H7 (cell line): ENCODE results near the gene MRPL2. TPM values are rescaled to one million over a fixed set of nuclear protein-coding genes. Genes with fewer than 3 reads are reported as not detected.

Experiments
- DNase-seq: peaks from one replicate; pipeline ENCODE4 v3.0.0; 2012
- H3K27me3 ChIP-seq: 2 replicates; pipeline ENCODE4 v1.6.0; 2011; ENCODE audit warnings: mild to moderate bottlenecking, low read length; ENCODE audit not compliant: control insufficient read depth, insufficient read depth
- H3K36me3 ChIP-seq: replicated peaks from 2 replicates; pipeline ENCODE4 v1.5.1; 2011; ENCODE audit warnings: low read length; ENCODE audit not compliant: control insufficient read depth, insufficient read depth
- H3K4me3 ChIP-seq: 2 replicates; pipeline ENCODE4 v1.5.1; 2011; ENCODE audit warnings: low read depth, mild to moderate bottlenecking, control low read depth, low read length, moderate library complexity; ENCODE audit not compliant: insufficient read depth
- total RNA-seq: library from RNA; depleted of rRNA; stranded (reverse); fragments of >200 nt; shearing (Covaris generic); gene quantifications from 2 replicates; pipeline ENCODE4 v1.2.3, GENCODE V29; 2014

The MRPL2 gene
- total RNA-seq, 1 experiment from 2014 or later = 79.1 TPM

DNA sequence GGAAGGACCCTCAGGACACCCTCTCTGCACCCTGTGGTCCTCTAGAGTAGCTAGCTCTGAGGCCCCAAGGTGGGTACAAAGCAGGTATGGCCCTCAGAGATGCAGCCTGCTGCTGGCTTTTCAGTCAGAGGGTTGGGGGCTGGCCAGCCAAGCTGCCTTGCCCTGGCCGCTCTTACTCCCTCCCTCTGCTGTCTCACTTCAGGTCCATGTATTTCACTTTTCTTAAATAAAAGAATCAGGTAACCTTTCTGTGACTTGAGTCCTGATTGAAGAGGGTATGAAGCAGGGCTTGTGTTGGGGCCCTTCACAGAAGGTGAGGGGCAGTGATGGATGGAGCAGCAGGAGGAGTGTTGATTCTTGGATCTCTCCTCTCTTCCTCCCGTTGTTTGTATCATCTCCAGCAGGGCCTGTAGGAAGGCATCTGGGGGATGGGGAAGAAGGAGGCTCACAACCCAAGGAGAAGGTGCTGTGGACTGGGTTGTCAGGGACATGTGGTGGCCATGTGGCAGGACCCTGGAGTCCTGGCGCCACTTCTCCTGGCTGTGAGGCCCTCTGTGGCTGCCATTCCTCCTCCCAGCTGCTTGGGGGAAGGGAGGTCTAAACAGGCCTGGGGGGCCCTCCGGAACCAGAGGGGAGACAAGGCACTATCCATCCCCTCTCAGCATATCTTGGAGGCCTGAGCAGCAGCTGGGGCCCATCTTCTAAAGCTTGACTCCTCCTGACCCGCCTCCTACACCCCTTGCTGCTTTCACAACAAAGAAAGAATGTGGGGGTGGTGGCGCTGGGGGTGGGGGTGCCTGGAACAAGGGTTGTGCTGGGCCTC lies 15.8 kb upstream of the MRPL2 start:
- H3K36me3 ChIP-seq = no peaks in the 10 kb centered on the region; the same call in 1 of the 2 replicates
- no peaks in the 10 kb centered on the region; the same call in 1 of the 2 replicates for H3K27me3 ChIP-seq
- no peak for DNase-seq
- H3K4me3 ChIP-seq = peak overlapping the region; percentile 51; the same call in 1 of the 2 replicates

DNA sequence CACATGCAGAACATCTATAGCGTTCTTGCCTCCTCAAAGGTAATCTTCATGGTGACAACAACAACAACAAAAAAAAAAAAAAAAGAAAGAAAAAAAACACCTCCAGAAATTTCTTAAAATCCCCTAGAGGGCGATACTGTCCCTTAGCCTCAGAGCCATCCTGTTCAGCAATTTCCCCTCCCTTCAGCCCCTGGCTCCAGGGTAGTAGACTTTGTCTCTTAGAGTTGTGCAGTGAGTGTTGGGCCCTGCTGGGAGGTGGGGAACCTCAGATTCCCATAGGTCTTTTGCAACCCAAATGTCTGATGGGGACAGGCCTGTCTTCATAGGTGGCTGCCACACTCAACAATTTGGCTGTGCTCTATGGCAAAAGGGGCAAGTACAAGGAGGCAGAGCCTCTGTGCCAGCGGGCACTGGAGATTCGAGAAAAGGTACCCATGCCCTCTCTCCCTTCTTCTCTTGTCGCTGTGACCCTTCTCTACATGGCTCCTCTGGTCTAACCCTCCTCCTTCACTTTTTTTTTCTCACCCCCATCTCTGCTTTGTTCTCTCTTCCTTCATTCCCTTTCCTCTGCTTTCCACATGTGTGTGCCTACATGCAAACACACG lies 10.9 kb upstream of the MRPL2 start:
- peak; percentile 91 for DNase-seq
- peaks cover 4% of the 10 kb centered on the region for H3K36me3 ChIP-seq
- H3K27me3 ChIP-seq = no peaks in the 10 kb centered on the region
- H3K4me3 ChIP-seq = no peak overlapping the region

DNA sequence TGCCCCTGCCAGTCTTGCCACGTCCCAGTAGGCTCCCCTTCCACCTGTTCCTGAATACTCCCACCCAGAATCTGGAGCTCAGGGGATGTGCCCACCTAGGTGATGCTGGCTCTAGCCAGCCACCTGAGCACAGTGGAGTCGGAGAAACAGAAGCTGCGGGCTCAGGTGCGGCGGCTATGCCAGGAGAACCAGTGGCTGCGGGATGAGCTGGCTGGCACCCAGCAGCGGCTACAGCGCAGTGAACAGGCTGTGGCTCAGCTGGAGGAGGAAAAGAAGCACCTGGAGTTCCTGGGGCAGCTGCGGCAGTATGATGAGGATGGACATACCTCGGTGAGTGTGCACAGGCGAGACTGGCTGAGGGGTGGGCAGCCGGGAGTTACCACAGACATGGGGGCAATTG lies 3.6 kb upstream of the MRPL2 start:
- no peak for DNase-seq
- H3K4me3 ChIP-seq = no peak overlapping the region
- peaks cover 5% of the 10 kb centered on the region for H3K36me3 ChIP-seq
- no peaks in the 10 kb centered on the region for H3K27me3 ChIP-seq

DNA sequence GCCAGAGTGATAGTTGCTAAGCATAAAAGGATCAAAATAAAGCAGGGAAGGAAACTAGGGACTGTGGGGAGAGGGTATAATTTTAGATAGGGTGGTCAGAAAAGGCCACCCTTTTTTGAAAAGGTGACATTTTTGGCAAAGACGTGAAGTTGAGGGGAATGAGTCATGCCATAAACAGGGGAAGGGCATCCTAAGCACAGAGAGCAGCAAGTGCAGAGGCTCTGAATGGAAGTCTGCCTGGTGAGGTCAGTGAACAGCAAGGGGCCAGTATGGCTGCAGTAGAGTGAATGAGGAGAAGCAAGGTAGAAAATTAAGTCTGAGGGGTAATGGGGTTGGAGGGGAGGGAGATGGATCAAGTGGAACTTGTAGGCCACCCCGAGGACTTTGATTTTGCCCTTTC lies 2.6 kb upstream of the MRPL2 start:
- Histone ChIP-seq H3K27me3 (no peaks in the 10 kb centered on the region), H3K36me3 (peaks cover 7% of the 10 kb centered on the region), H3K4me3 (no peak overlapping the region)
- DNase-seq = no peak

DNA sequence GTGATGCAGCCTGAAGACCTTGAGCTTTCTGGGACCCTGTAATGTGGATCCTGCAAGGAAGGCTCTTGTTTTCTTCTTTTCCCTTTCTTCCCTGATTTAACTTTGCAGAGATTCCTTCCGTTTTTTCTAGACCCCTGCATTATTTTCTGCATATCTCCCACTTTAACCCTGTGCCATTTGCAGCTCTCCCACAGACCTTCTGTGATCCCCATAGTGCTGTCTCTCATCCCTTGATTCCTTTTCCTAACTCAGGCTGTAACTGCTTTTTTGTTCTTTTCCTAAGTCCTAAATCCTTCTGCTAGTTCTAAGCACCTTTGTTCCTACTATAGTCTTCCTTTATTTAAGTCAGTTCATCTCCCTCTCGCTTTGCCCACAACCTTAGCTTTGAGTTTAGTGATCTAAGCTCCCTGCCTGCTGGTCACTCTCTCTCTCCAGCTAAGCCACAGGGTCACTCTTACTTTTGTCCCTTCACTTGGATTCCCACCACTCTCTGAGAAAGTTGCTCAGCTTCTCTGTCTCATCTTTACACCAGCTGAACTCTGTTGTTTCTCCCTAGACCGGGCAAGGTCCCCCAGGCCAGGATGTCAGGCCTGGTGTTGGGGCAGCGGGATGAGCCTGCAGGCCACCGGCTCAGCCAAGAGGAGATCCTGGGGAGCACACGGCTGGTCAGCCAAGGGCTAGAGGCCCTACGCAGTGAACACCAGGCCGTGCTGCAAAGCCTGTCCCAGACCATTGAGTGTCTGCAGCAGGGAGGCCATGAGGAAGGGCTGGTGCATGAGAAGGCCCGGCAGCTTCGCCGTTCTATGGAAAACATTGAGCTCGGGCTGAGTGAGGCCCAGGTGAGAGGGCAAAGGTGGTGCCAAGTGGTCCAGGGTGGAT lies 1.8 kb upstream of the MRPL2 start:
- peaks cover 5% of the 10 kb centered on the region for H3K36me3 ChIP-seq
- H3K27me3 ChIP-seq = no peaks in the 10 kb centered on the region
- no peak overlapping the region; the same call in 1 of the 2 replicates for H3K4me3 ChIP-seq
- no peak for DNase-seq

DNA sequence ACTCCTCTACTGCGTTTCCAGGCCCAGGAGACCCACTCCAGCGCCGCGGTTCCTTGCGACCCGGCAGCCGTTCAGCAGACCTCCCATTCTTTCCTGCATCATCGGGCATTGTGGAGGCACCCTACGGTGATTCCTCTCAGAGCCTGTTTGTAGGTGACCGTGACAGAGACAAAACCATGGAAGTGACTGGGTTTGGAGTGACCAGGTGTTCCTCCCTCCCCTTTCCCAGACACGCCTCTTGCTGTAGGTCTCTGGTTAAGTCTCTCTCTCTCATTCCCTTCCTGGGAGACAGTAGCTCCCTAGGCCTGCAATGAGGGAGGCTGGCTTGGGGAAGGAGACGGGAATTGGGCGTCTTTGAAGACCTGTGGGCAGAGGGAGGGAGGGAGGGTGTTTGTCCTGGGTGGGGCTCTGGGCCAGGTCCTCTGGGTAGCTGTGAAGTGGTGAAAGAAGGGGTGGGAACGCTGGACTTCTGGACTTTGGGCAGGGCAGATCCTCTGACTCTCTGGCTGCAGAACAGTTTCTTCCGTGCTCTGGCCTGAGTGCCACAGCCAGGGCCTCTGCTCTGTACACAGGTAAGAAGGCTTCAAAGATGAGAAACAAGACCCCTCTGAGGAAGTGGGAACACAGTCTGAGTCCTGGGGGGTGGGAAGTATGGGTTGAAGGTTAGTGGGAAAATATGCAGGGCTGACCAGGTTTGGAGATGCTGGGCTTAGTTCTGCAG lies 960 bp upstream of the MRPL2 start:
- DNase-seq = peak; percentile 82

DNA sequence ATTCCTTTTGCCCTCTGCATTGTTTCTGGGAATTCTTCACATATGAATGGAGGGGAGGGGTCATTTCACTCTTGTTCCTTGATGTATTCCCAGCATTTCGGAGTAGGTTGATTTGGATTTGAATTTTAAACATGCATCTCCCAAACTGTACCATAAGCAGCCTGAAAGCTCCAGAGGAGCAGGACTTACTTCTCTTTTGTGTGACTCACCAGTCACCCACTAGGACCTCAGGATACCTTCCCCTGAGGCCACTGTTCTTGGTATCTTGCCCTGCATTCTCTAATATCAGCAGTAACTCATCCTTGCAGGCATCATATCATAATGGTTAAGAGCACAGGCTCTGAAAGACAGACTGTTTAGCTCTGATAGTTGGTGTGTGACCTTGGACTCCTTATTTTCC lies 703 bp downstream of the MRPL2 start:
- Histone ChIP-seq H3K4me3 (peak overlapping the region; percentile 79), H3K27me3 (no peaks in the 10 kb centered on the region), H3K36me3 (peaks cover 5% of the 10 kb centered on the region)
- no peak for DNase-seq

More for the DNA sequence above, 960 bp upstream of the MRPL2 start:
- H3K36me3 ChIP-seq = peaks cover 5% of the 10 kb centered on the region
- no peaks in the 10 kb centered on the region for H3K27me3 ChIP-seq
- peak overlapping the region; percentile 87 for H3K4me3 ChIP-seq

DNA sequence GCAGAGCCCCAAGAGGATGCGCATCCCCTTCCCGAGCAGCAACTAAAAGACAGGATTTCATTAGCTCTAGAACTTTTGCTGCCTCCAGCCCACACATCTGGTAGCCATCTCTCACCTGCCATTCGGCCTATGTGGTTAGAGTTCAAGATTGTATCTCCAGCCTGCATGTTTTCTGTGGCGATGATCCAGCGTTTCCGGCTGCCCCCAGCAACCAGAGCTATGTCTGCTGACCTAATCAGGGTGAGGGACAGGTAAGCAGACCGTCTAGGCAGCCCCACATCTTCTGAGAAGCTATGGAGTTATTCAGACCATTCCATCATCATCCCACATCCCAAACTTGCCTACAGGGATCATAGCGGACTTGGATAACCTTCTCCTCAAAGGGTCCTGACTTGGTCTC lies 3.3 kb downstream of the MRPL2 start:
- no peaks in the 10 kb centered on the region for H3K27me3 ChIP-seq

DNA sequence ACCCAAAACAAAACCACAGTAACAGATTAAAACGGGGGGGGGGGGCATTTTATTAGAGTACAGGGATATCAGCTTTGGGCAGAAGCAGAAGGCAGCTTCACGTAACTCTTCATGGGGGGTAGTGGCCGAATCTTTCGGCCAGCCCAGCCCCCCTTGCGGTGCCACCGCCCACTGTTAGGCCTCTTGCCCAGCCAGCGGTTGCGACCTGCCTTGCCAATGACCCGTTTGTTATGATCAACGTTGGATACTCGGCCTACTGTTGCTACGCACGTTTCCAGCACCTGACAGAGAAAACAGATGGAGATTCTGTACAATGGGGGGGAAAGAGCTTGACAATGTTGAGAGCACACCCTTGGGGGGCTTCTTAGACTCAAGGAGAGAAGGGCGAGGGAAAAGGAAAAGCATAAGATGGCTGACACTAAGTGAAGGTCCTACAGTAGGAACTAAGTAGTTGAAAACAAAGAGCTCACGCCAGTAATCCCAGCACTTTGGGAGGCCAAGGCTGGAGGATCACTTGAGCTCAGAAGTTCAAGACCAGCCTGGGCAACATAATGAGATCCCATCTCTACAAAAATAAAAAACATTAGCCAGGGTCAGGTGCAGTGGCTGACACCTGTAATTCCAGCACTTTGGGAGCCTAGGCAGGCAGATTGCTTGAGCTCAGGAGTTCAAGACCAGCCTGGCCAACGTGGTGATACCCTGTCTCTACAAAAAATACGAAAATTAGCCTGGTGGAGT lies 4.9 kb downstream of the MRPL2 start:
- peak overlapping the region; percentile 90; the same call in 1 of the 2 replicates for H3K4me3 ChIP-seq
- peak; percentile 72 for DNase-seq
- H3K27me3 ChIP-seq = no peaks in the 10 kb centered on the region
- peaks cover 19% of the 10 kb centered on the region for H3K36me3 ChIP-seq

More for the DNA sequence above, 3.3 kb downstream of the MRPL2 start:
- H3K4me3 ChIP-seq = no peak overlapping the region
- peaks cover 10% of the 10 kb centered on the region for H3K36me3 ChIP-seq
- DNase-seq = no peak

DNA sequence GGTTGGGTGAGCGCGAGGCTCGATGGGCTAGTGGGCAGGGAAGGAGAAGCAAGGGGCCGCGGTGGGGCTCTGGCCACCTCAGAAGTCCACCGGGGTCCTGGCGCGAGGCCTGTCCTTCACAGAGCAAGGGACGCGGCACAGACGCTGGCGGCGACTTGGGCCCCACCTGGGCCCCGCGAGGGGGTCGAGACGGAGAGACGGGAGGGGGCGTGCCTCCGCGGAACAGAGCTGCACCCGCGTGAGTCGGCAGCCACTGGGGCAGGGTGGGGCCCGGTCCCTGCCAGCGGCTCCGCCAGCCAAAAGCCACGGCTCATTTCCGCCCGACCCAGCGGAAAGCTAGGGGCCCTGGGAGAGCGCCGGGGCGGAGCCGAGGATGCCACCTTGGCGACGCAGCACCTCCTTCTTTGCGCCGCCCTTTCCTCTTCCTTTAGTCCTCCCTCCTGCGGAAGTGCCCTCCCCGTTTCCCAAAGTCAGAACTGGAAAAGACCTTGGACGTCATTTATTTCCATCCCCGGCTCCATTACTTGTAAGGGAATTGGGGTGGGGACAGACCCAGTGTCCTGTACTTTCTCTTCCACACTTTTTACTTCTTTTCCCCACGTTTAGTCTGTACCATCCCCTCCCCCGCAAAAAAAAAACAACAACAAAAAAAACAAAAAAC lies 5.6 kb downstream of the MRPL2 start, which contains the start of gene CUL7:
CUL7 (minus strand) TSS at position 307 of the 661 bp plus-strand sequence. CDS start 1,063 bp downstream, outside the sequence.
- peak within 1 kb of the TSS; percentile 90 for H3K4me3 ChIP-seq
- peaks cover 20% of the 10 kb centered on the region for H3K36me3 ChIP-seq
- no peaks in the 10 kb centered on the region for H3K27me3 ChIP-seq
- DNase-seq = peak; percentile 99

DNA sequence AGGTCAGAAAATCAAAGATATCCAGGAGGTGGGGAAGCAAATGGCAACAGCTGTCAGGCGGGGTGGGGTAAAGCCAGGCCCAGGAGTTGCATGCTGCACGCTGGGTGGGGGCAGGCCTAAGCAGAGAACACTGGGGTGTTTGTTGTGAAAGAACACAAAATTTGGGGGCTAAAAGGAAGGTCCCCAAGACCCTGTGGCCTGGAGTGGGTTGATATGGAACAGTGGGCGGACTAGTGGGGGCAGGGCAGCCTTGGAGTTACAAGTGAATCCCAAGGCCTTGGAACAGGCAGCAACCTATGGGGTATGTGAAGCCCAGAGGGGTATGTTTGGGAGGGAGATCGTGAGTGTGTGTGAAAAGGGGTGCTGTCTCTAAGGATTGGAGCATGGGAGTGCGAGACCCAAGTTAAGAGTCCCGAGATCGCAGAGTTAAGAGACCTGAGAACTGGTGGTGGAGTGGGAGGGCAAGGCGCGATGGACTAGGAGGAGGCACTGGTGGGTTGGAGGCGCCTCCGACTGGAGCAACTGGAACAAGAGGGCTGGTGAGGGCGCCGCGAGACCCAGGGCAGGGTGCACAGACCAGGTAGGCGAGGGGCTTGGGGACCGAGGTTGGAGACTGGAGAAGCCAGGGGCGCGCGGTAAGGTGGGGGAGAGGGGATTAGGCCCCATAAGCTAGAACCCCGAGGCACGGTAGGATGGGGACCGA lies 6.2 kb downstream of the MRPL2 start:
- H3K4me3 ChIP-seq = peak overlapping the region; percentile 90
- peak; percentile 56 for DNase-seq
- H3K36me3 ChIP-seq = peaks cover 25% of the 10 kb centered on the region
- H3K27me3 ChIP-seq = no peaks in the 10 kb centered on the region

DNA sequence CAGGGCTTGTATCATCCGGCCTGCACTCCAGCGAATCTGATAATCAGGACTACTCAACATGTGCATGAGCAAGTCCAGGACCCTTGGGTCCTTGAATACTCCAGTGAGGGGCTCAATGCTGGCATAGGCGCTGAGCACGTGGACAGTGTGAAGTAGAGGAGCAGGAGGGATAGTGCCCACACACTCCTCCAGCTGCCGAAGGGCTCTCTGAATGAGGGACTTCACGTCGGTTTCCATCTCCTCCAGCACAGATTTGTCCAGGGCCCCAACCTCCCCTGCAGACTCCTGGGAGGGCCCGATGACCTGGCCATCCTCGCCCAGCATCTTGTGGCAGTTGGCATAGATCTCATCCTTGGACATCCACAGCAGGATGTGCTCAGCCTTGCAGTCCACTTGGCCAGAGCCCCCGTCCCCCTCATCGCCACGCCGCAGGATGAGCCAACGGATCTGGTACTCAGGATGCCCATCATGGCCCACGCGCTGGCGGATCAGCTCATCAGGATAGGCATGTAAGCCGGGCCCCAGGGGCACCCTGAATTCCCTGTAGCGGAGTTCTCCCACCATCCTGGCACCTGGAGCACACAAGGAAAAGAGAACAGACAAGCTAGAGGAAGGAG lies 6.9 kb downstream of the MRPL2 start:
- peaks cover 23% of the 10 kb centered on the region for H3K36me3 ChIP-seq

More for the DNA sequence above, 6.9 kb downstream of the MRPL2 start:
- no peak for DNase-seq
- Histone ChIP-seq H3K27me3 (no peaks in the 10 kb centered on the region), H3K4me3 (no peak overlapping the region; the same call in 1 of the 2 replicates)
